Heart right ventricle (tissue), 16 donors: ENCODE measurements around the gene MRPS26. TPM values are rescaled to one million over a fixed set of nuclear protein-coding genes. Genes with fewer than 3 reads are reported as not detected.
A peak's percentile ranks its signal among the peaks of the same experiment; 100 is the strongest.

ENCODE experiments used
- ATAC-seq, 8 donors: fragments of 200-7000 bp; cut with Tn5 transposase; one replicate each; pipeline ENCODE4 v1.9.1; 2020; ENCODE audit warnings: mild to moderate bottlenecking in 8 of 8, moderate library complexity in 8 of 8, moderate number of reproducible peaks in 1 of 8
- DNase-seq, 2 donors: peaks; one replicate each; pipeline ENCODE4 v3.0.0-alpha.2; 2020
- H3K27ac ChIP-seq, 10 donors: fragments of 200-600 bp; sonication (generic) in 2 of 10; one replicate each; pipeline versions ENCODE4 v1.5.0 to v1.8.0; 2020 to 2022; ENCODE audit warnings: mild to moderate bottlenecking in 3 of 10
- H3K27me3 ChIP-seq, 7 donors: fragments of 200-600 bp; one replicate each; pipeline ENCODE4 v1.8.0; 2021 to 2022; ENCODE audit warnings: mild to moderate bottlenecking in 2 of 7
- H3K36me3 ChIP-seq, 9 donors: fragments of 200-600 bp; sonication (generic) in 1 of 9; one replicate each; pipeline versions ENCODE4 v1.5.0 to v1.8.0; 2020 to 2022; ENCODE audit warnings: mild to moderate bottlenecking in 2 of 9
- H3K4me1 ChIP-seq, 9 donors: fragments of 200-600 bp; sonication (generic) in 1 of 9; one replicate each; pipeline versions ENCODE4 v1.5.0 to v1.8.0; 2020 to 2022; ENCODE audit warnings: mild to moderate bottlenecking in 4 of 9
- H3K4me3 ChIP-seq, 10 donors: fragments of 200-600 bp; sonication (generic) in 2 of 10; one replicate each; pipeline versions ENCODE4 v1.5.0 to v1.8.0; 2020 to 2022; ENCODE audit warnings: mild to moderate bottlenecking in 7 of 10, moderate library complexity in 2 of 10
- H3K9me3 ChIP-seq, 11 donors: fragments of 200-600 bp in 10 of 11; sonication (generic) in 2 of 11; one replicate each; pipeline versions ENCODE4 v1.5.0 to v1.8.0; 2013 to 2022; ENCODE audit warnings: mild to moderate bottlenecking in 2 of 11, control low read depth in 1 of 11, moderate library complexity in 1 of 11
- WGBS, 2 donors: extraction: QIAGEN DNeasy Blood & Tissue Kit; methylation state at CpG; one replicate each; pipeline ENCODE4 v1.1.7; 2013; ENCODE audit warnings: inconsistent platforms in 1 of 2; 5-methylcytosine and 5-hydroxymethylcytosine counted together
- intact Hi-C, 10 donors: fragments of 100-400 bp; cut with DNase I; formaldehyde crosslinking; loops; one replicate each; pipeline versions ENCODE4 v1.11.1 to v1.14.2; 2022
- polyA plus RNA-seq, 2 donors: library from polyadenylated mRNA; stranded (reverse); fragments of 200-250 nt; gene quantifications; one replicate each; pipeline ENCODE4 v1.2.3, GENCODE V29; 2013
- total RNA-seq, 10 donors: library from RNA; stranded (reverse); fragmentation: NEBNext Ultra II Directional in 3 of 10; extraction: Animal tissue kit (Norgen Biotek cat#: 25700) in 3 of 10; gene quantifications; one replicate each; pipeline versions ENCODE4 v1.2.1 to v1.2.4, GENCODE V29; 2021 to 2023
- TF ChIP-seq, protein P1 (sequence below), 9 donors: fragments of 200-600 bp; sonication (generic) in 2 of 9; IDR thresholded peaks; one replicate each; pipeline versions ENCODE4 v1.5.0 to v1.8.0; 2021 to 2022; ENCODE audit warnings: antibody characterized with exemption in 9 of 9, mild to moderate bottlenecking in 5 of 9, moderate library complexity in 1 of 9
- donor health status: Arrhythmogenic right ventricular cardiomyopathy.
- donor health status: ischemic (EF 13 %, LVEDD 7.1; RV severe dilation, severe dysfunction).
- donor health status: healthy with polysubstance abuse.
- donor health status: DM: no; HTN: yes; CAD: no.
- donor health status: DM: no; HTN: no; CAD: no.
- donor health status: ischemic (EF 25% LVEDD 6.9; RV normal size, moderate dysfunction).
- donor health status: ischemic (EF 25% LVEDD 5.7; RV mildly dilated, moderate dysfunction).
- donor health status: healthy.
- donor health status: DM: yes; HTN: yes; CAD: no.
- donor health status: Ischemic cardiomyopathy.
- donor health status: ischemic (EF 35%, LVEDD 5.7; RV mildly dilated, moderate dysfunction).
- donor health status: nonischemic (EF 11% LVEDD 7.7; RV severe dilation, severe dysfunction).
- donor health status: DM: yes; HTN: yes; CAD: no.
- donor health status: PGD.
- donor health status: ischemic (EF 29% LVEDD 5.4; RV normal size, mild dysfunction).
- donor health status: nonischemic (EF 23%, LVEDD 6.1; RV moderate dilation, normal function).

Gene MRPS26
- total and polyA plus RNA-seq, 12 donors: 39.1 to 119 (median 52.4) TPM

DNA sequence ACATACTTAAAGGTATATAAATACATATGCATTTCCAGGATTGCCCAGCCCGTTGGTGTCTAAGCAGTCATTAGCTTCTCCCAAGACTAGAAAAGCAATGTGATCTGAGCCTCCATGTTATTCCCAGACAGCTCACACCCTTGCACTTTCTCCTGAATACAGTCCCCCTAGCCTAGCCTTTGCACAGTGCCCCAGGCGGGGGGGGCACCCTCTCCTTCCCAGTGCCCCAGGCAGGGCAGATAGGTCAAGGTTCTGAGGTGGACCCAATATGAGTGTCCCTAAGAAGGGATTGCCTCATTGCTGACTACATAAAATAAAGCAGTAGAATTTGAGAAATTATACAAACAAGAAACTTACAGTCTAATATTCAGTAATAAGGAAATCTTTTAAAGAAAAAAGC, 17.9 kb upstream of the MRPS26 start:
- H3K36me3 ChIP-seq: peaks cover 0 to 96% (median 47%) of the 10 kb centered on the region in 9 donors
- no peak overlapping the region for H3K4me3 ChIP-seq
- 76 to 89% methylated on average over 2 of the region's 2 CpGs for WGBS, 2 donors
- H3K27me3 ChIP-seq: no peaks in the 10 kb centered on the region
- intact Hi-C loops: no loop called here
- peaks cover 0 to 8% (median 0%) of the 10 kb centered on the region in 9 donors for H3K4me1 ChIP-seq
- DNase-seq (no peak), ATAC-seq (no peak)
- H3K27ac ChIP-seq: no peak overlapping the region
- TF ChIP-seq, protein P1, sequence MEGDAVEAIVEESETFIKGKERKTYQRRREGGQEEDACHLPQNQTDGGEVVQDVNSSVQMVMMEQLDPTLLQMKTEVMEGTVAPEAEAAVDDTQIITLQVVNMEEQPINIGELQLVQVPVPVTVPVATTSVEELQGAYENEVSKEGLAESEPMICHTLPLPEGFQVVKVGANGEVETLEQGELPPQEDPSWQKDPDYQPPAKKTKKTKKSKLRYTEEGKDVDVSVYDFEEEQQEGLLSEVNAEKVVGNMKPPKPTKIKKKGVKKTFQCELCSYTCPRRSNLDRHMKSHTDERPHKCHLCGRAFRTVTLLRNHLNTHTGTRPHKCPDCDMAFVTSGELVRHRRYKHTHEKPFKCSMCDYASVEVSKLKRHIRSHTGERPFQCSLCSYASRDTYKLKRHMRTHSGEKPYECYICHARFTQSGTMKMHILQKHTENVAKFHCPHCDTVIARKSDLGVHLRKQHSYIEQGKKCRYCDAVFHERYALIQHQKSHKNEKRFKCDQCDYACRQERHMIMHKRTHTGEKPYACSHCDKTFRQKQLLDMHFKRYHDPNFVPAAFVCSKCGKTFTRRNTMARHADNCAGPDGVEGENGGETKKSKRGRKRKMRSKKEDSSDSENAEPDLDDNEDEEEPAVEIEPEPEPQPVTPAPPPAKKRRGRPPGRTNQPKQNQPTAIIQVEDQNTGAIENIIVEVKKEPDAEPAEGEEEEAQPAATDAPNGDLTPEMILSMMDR (IDR thresholded peaks at IDR 0.05): no peak
- H3K9me3 ChIP-seq: no peaks in the 10 kb centered on the region

DNA sequence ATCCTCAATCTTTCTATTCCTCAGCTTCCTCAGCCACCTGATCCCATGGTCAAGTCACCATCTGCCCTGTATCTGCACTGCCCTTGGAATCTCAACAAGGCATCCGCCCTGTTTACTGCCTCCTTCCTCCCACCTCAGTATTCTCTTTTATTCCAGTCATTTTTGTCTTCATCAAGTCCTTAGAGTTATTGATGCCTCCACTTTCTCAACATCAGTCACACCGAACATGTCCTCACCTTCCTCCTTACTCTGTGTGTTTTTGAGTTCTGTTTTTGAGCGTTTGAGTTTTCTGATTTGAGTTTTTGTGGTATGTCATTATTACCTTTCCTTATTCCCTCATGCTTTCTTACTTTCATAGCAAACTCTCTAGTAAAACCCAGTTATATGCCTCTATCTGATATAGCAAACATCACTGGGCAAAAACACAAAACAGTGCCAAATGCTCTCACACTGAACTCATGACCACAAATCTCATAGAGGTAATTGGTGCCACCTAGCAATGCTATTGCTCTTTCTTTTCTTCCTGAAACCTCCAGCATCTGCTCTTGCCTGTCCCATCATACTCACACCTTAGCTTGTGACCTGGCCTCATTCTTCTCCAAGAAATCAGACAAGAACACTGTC, 14.2 kb upstream of the MRPS26 start:
- intact Hi-C loops: no loop called here
- Histone ChIP-seq H3K27me3 (no peaks in the 10 kb centered on the region), H3K4me3 (no peak overlapping the region), H3K9me3 (no peaks in the 10 kb centered on the region), H3K4me1 (peaks cover 0 to 10% (median 0%) of the 10 kb centered on the region in 9 donors), H3K27ac (no peak overlapping the region), H3K36me3 (peaks cover 0 to 94% (median 46%) of the 10 kb centered on the region in 9 donors)
- DNase-seq (no peak), ATAC-seq (no peak)
- TF ChIP-seq, protein P1 (IDR thresholded peaks at IDR 0.05): no peak
- WGBS, 2 donors: 96 to 97% methylated on average over 3 of the region's 3 CpGs

GRCh38 chr20:3032624-3033023, 13.2 kb upstream of the MRPS26 start:
- peak in 4 of 8 donors; percentile 13 to 49 (median 32) for ATAC-seq
- peak in 1 of 2 donors; percentile 43 for DNase-seq
- Histone ChIP-seq H3K27me3 (no peaks in the 10 kb centered on the region), H3K36me3 (peaks cover 0 to 94% (median 44%) of the 10 kb centered on the region in 9 donors), H3K9me3 (no peaks in the 10 kb centered on the region), H3K27ac (no peak overlapping the region), H3K4me3 (no peak overlapping the region), H3K4me1 (peaks cover 0 to 10% (median 0%) of the 10 kb centered on the region in 9 donors)
- intact Hi-C loops: no loop called here
- TF ChIP-seq, protein P1 (IDR thresholded peaks at IDR 0.05): no peak
- WGBS, 2 donors: 71 to 82% methylated on average over 8 of the region's 8 CpGs

DNA sequence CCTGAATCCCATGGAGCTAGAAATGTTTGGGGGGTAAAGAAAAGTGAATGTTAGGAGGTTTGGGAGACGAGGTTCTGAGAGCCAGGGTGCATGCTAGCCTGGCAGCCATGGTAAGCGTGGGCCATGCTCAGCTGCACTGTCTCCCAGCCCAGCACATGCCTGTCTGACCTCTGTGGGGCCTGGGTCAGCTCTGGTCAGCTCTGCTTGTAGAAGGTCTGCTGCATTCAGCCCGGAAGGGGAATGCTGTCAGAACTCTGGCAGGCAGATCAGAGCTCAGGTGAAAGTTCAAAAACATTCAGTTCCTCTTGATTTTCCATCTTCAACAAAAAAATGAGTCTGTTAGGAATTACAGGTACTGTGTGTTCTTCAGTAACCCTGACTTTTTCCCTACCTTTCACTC, 8.2 kb upstream of the MRPS26 start:
- H3K4me1 ChIP-seq: peaks cover 0 to 18% (median 11%) of the 10 kb centered on the region in 9 donors
- H3K9me3 ChIP-seq: no peaks in the 10 kb centered on the region
- H3K27me3 ChIP-seq: no peaks in the 10 kb centered on the region
- H3K27ac ChIP-seq: no peak overlapping the region
- peaks cover 5 to 81% (median 45%) of the 10 kb centered on the region in 9 donors for H3K36me3 ChIP-seq
- TF ChIP-seq, protein P1 (IDR thresholded peaks at IDR 0.05): no peak
- H3K4me3 ChIP-seq: no peak overlapping the region
- ATAC-seq: no peak
- 91 to 95% methylated on average over 3 of the region's 3 CpGs for WGBS, 2 donors
- intact Hi-C loops: no loop called here
- no peak for DNase-seq
